HG03159 (cell line): ENCODE data around the gene CHFR.
"Not testable (repeated sequence)": the region's sequence is repeated elsewhere in the genome, so short reads cannot be mapped to it uniquely, and the experiment has no call there.

Source experiments
- ATAC-seq: cut with Tn5 transposase; IDR thresholded peaks from one replicate; pipeline ENCODE4 v1.9.1; 2021; ENCODE audit warnings: mild to moderate bottlenecking, moderate library complexity; ENCODE audit not compliant: unreplicated experiment

The CHFR gene

GRCh38 chr12:132887513-132888351, at the start of gene CHFR:
Gene CHFR (minus strand): TSS chr12:132887605. CDS start chr12:132887328, 277 bp downstream.
- peak; percentile 97 for ATAC-seq

GRCh38 chr12:132936921-132937320, 49.5 kb upstream of the CHFR start:
- ATAC-seq = not testable (repeated sequence)

- ATAC-seq = no peak
Measured at GRCh38 chr12:132936163-132936562, 48.8 kb upstream of the CHFR start.

- no peak for ATAC-seq
Measured at GRCh38 chr12:132926415-132926833, 39.0 kb upstream of the CHFR start.

GRCh38 chr12:132925597-132926414, 38.4 kb upstream of the CHFR start:
- ATAC-seq = no peak

- no peak for ATAC-seq
Measured at GRCh38 chr12:132924356-132924755, 37.0 kb upstream of the CHFR start.

GRCh38 chr12:132923356-132923909, 36.0 kb upstream of the CHFR start:
- no peak for ATAC-seq

GRCh38 chr12:132922676-132923075, 35.3 kb upstream of the CHFR start:
- ATAC-seq = no peak

GRCh38 chr12:132921685-132922084, 34.3 kb upstream of the CHFR start:
- no peak for ATAC-seq

GRCh38 chr12:132918680-132919079, 31.3 kb upstream of the CHFR start:
- ATAC-seq = no peak

- no peak for ATAC-seq
Measured at GRCh38 chr12:132909030-132909368, 21.6 kb upstream of the CHFR start.

- ATAC-seq = peak; percentile 91
Measured at GRCh38 chr12:132908145-132909029, 21.0 kb upstream of the CHFR start.

GRCh38 chr12:132907789-132908144, 20.4 kb upstream of the CHFR start:
- not testable (repeated sequence) for ATAC-seq

GRCh38 chr12:132907216-132907615, 19.8 kb upstream of the CHFR start:
- ATAC-seq = no peak

GRCh38 chr12:132904718-132905328, 17.4 kb upstream of the CHFR start:
- ATAC-seq = no peak

- no peak for ATAC-seq
Measured at GRCh38 chr12:132899033-132899432, 11.6 kb upstream of the CHFR start.

- ATAC-seq = no peak
Measured at GRCh38 chr12:132888852-132889251, 1.4 kb upstream of the CHFR start.

- ATAC-seq = peak; percentile 29
Measured at GRCh38 chr12:132886529-132887477, 602 bp downstream of the CHFR start.

GRCh38 chr12:132881818-132882217, 5.6 kb downstream of the CHFR start:
- no peak for ATAC-seq
